ENCODE measurements around the gene LMF1. TPM values are rescaled to one million over a fixed set of nuclear protein-coding genes. Genes with fewer than 3 reads are reported as not detected.

LMF1 gene
- total and polyA plus RNA-seq, 9 of the 15 experiments (the other 6 are each of a cell fraction or from before 2014, with no cell fraction given): 0.11 to 1.6 (median 0.55) TPM; not detected in 1

DNA sequence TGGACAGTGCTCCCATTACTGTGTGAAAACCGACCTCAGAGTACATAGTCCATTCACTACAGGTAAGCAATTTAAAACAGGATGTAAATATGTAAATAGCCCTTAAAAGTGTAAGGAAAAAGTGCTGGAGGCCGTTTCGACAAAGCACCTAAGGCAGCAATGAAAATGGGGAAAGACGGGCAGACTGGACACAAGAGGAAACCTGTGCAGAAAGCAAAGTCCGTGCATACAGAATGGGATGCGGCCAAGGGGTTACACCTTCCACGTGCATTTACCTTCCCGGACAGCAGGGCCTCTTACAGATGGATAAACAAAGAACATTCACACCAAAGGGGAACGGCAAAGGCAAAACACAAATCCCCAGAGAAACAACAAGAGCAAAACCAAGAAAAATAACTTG, 32.0 kb downstream of the LMF1 start:
- FAIRE-seq: no peak
- POLR2A ChIA-PET: no interaction called here
- in situ Hi-C loops (cut with MboI): no loop called here
- Histone ChIP-seq H3K27me3 (ENCODE audit: control insufficient read depth in 2 of 2, insufficient read depth in 2 of 2, low read length in 2 of 2) (peaks cover 64 to 70% of the 10 kb centered on the region in 2 experiments), H4K20me1 (replicated peaks; ENCODE audit: control insufficient read depth, insufficient read depth, low read length) (peaks cover 10% of the 10 kb centered on the region), H3K9me3 (replicated peaks; ENCODE audit: control insufficient read depth, insufficient read depth, low read depth, low read length) (no peaks in the 10 kb centered on the region), H3K79me2 (ENCODE audit: control insufficient read depth, insufficient read depth, low read length) (no peaks in the 10 kb centered on the region), H3K9me1 (ENCODE audit: control insufficient read depth, insufficient read depth, low read length) (no peaks in the 10 kb centered on the region), H3K4me2 (ENCODE audit: insufficient read depth, low read length) (no peak overlapping the region), H3K36me3 (ENCODE audit: control insufficient read depth, insufficient read depth, low read length) (no peaks in the 10 kb centered on the region), H3K4me1 (replicated peaks in 1 of 2; ENCODE audit: control insufficient read depth in 2 of 2, insufficient read depth in 2 of 2, low read length in 2 of 2) (peaks cover 0 to 13% of the 10 kb centered on the region in 2 experiments; a peak in 1 of 5 replicates), H2AFZ (ENCODE audit: low read depth, low read length) (no peak overlapping the region), H3K27ac (ENCODE audit: extremely low read depth, low read depth, low read length) (no peak overlapping the region), H3K4me3 (no peak overlapping the region), H3K9ac (ENCODE audit: insufficient read depth in 1 of 2, low read depth in 2 of 2, low read length in 2 of 2) (no peak overlapping the region)
- ATAC-seq: no peak
- no peak for DNase-seq (ENCODE audit: extremely low read depth in 1 of 4, low spot score in 3 of 4)
- no TSS peak for BruUV-seq (replicated peaks)
- intact Hi-C loops (cut with micrococcal nuclease): no loop called here
- CTCF ChIA-PET (ENCODE audit: low intra/inter-chr PET ratio): no interaction called here
- WGBS (ENCODE audit: insufficient coverage, low coverage, missing lambda C conversion rate): 4% methylated on average over 9 of the region's 9 CpGs
- TF ChIP-seq, protein P1, sequence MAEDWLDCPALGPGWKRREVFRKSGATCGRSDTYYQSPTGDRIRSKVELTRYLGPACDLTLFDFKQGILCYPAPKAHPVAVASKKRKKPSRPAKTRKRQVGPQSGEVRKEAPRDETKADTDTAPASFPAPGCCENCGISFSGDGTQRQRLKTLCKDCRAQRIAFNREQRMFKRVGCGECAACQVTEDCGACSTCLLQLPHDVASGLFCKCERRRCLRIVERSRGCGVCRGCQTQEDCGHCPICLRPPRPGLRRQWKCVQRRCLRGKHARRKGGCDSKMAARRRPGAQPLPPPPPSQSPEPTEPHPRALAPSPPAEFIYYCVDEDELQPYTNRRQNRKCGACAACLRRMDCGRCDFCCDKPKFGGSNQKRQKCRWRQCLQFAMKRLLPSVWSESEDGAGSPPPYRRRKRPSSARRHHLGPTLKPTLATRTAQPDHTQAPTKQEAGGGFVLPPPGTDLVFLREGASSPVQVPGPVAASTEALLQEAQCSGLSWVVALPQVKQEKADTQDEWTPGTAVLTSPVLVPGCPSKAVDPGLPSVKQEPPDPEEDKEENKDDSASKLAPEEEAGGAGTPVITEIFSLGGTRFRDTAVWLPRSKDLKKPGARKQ (CRISPR knock-in tag; IDR thresholded peaks at IDR 0.05): no peak
- no peak for TF ChIP-seq YY1 (IDR thresholded peaks at IDR 0.05; ENCODE audit: borderline replicate concordance in 1 of 3, control insufficient read depth in 1 of 3, extremely low read depth in 1 of 3, insufficient read depth in 3 of 3, insufficient read length in 1 of 3, insufficient replicate concordance in 2 of 3, low read depth in 1 of 3, low read length in 2 of 3)
- no peak for TF ChIP-seq COPS2 (conservative IDR thresholded peaks at IDR 0.05)
- no peak for TF ChIP-seq SIN3A (IDR thresholded peaks at IDR 0.05; ENCODE audit: borderline replicate concordance in 2 of 2, control insufficient read depth in 1 of 2, low read depth in 2 of 2, low read length in 2 of 2)
- TF ChIP-seq, protein P2, sequence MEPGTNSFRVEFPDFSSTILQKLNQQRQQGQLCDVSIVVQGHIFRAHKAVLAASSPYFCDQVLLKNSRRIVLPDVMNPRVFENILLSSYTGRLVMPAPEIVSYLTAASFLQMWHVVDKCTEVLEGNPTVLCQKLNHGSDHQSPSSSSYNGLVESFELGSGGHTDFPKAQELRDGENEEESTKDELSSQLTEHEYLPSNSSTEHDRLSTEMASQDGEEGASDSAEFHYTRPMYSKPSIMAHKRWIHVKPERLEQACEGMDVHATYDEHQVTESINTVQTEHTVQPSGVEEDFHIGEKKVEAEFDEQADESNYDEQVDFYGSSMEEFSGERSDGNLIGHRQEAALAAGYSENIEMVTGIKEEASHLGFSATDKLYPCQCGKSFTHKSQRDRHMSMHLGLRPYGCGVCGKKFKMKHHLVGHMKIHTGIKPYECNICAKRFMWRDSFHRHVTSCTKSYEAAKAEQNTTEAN (CRISPR knock-in tag; IDR thresholded peaks at IDR 0.05): no peak
- TF ChIP-seq PRPF4 (IDR thresholded peaks at IDR 0.05; ENCODE audit: insufficient read depth, low read depth, low read length, poor library complexity, severe bottlenecking): no peak
- TF ChIP-seq HNRNPH1 (optimal IDR thresholded peaks at IDR 0.05; ENCODE audit: low read depth, low read length): no peak
- TF ChIP-seq NR2C2 (CRISPR knock-in tag; IDR thresholded peaks at IDR 0.05): no peak
- no peak for TF ChIP-seq NR2C2 (tag; IDR thresholded peaks at IDR 0.05)
- TF ChIP-seq PTTG1 (tag; IDR thresholded peaks at IDR 0.05; ENCODE audit: low read depth): no peak
- no peak for TF ChIP-seq L3MBTL2 (IDR thresholded peaks at IDR 0.05)
- TF ChIP-seq ZNF146 (CRISPR knock-in tag; IDR thresholded peaks at IDR 0.05; ENCODE audit: unreplicated experiment): no peak
- TF ChIP-seq, protein P3, sequence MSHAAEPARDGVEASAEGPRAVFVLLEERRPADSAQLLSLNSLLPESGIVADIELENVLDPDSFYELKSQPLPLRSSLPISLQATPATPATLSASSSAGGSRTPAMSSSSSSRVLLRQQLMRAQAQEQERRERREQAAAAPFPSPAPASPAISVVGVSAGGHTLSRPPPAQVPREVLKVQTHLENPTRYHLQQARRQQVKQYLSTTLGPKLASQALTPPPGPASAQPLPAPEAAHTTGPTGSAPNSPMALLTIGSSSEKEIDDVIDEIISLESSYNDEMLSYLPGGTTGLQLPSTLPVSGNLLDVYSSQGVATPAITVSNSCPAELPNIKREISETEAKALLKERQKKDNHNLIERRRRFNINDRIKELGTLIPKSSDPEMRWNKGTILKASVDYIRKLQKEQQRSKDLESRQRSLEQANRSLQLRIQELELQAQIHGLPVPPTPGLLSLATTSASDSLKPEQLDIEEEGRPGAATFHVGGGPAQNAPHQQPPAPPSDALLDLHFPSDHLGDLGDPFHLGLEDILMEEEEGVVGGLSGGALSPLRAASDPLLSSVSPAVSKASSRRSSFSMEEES (CRISPR knock-in tag; IDR thresholded peaks at IDR 0.05): no peak
- TF ChIP-seq, protein P4, sequence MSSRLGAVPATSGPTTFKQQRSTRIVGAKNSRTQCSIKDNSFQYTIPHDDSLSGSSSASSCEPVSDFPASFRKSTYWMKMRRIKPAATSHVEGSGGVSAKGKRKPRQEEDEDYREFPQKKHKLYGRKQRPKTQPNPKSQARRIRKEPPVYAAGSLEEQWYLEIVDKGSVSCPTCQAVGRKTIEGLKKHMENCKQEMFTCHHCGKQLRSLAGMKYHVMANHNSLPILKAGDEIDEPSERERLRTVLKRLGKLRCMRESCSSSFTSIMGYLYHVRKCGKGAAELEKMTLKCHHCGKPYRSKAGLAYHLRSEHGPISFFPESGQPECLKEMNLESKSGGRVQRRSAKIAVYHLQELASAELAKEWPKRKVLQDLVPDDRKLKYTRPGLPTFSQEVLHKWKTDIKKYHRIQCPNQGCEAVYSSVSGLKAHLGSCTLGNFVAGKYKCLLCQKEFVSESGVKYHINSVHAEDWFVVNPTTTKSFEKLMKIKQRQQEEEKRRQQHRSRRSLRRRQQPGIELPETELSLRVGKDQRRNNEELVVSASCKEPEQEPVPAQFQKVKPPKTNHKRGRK (tag; IDR thresholded peaks at IDR 0.05): no peak

Measured in K562 (cell line).